Naive thymus-derived CD8-positive, alpha-beta T cell (primary cell): ENCODE measurements around the gene CTRL. TPM values are rescaled to one million over a fixed set of nuclear protein-coding genes. Genes with fewer than 3 reads are reported as not detected.

Experiments used
- ATAC-seq, 2 donors: fragments of 150-1000 bp; cut with Tn5 transposase in 1 of 2; sonication (Bioruptor Pico), chemical (Tn5 transposase) in 1 of 2; 1 replicate in 1 of 2; 2 replicates in 1 of 2; pipeline ENCODE4 v1.10.0; 2021; ENCODE audit warnings: mild to moderate bottlenecking in 2 of 2, moderate library complexity in 2 of 2
- POLR2A ChIA-PET: fragments of 350-600 bp; sonication (Branson Sonifier 250); formaldehyde crosslinking; loops from one replicate; lab custom pipeline; 2021; ENCODE audit warnings: antibody characterized with exemption; lab: Charles Lee
- DNase-seq, 10 donors: peaks; one replicate each; pipeline versions ENCODE4 v3.0.0 to v3.0.0-alpha.2; 2020 to 2022
- H3K27ac Mint-ChIP-seq, 10 donors: one replicate each; pipeline ENCODE4 v1.8.0; 2020 to 2022; ENCODE audit warnings: mild to moderate bottlenecking in 10 of 10, mixed read lengths in 10 of 10, moderate library complexity in 4 of 10, inconsistent platforms in 1 of 10
- H3K27me3 Mint-ChIP-seq, 5 donors: one replicate each; pipeline ENCODE4 v1.8.0; 2021 to 2022; ENCODE audit warnings: mixed read lengths in 5 of 5
- H3K36me3 Mint-ChIP-seq, 3 donors: one replicate each; pipeline ENCODE4 v1.8.0; 2020 to 2022; ENCODE audit warnings: mixed read lengths in 3 of 3, mild to moderate bottlenecking in 2 of 3, inconsistent platforms in 1 of 3
- H3K4me1 Mint-ChIP-seq, 4 donors: one replicate each; pipeline ENCODE4 v1.8.0; 2021 to 2022; ENCODE audit warnings: mixed read lengths in 4 of 4
- H3K4me3 Mint-ChIP-seq, 10 donors: one replicate each; pipeline ENCODE4 v1.8.0; 2020 to 2022; ENCODE audit warnings: mild to moderate bottlenecking in 10 of 10, mixed read lengths in 10 of 10, moderate library complexity in 6 of 10, inconsistent platforms in 1 of 10
- H3K9me3 Mint-ChIP-seq, 9 donors: one replicate each; pipeline ENCODE4 v1.8.0; 2020 to 2022; ENCODE audit warnings: mixed read lengths in 9 of 9, mild to moderate bottlenecking in 3 of 9, inconsistent platforms in 1 of 9, moderate library complexity in 1 of 9
- polyA plus RNA-seq, 3 donors: library from polyadenylated mRNA; unstranded; fragments of 300-500 nt; fragmentation: Illumina TruSeq; gene quantifications; one replicate each; pipeline ENCODE4 v1.2.3, GENCODE V29; 2021
- total RNA-seq, 8 experiments: library from RNA in 2 of 8; stranded (reverse) in 2 of 8; gene quantifications; one replicate each; pipeline ENCODE4 v1.2.3 and lab custom pipeline; 2021 to 2026

CTRL gene
- total and polyA plus RNA-seq, 5 experiments from 2014 or later: 2.2 to 12.6 (median 2.8) TPM

DNA sequence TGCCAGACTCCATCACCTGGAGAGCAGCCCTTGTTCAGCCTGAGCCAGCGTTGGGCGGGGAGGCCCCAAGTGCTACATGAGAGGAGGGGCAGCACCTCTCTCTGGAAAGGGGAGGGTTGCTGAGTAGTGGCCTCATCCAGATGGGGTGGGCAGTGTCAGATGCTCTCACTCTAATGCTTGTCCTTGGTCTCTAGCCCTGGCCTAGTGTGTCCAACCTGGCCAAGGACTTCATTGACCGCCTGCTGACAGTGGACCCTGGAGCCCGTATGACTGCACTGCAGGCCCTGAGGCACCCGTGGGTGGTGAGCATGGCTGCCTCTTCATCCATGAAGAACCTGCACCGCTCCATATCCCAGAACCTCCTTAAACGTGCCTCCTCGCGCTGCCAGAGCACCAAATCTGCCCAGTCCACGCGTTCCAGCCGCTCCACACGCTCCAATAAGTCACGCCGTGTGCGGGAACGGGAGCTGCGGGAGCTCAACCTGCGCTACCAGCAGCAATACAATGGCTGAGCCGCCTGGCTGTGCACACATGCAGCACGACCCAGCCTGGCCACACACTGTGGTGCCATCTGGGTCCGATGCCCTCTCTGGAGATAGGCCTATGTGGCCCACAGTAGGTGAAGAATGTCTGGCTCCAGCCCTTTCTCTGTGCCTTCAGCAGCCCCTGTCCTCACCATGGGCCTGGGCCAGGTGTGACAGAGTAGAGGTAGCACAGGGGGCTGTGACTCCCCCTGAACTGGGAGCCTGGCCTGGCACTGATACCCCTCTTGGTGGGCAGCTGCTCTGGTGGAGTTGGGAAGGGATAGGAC, 4.3 kb downstream of the CTRL start:
- Mint-ChIP-seq H3K36me3 (peaks cover 0 to 9% (median 0%) of the 10 kb centered on the region in 3 donors), H3K4me1 (peaks cover 8 to 13% (median 10%) of the 10 kb centered on the region in 4 donors), H3K27me3 (no peaks in the 10 kb centered on the region), H3K27ac (peak overlapping the region in 1 of 10 donors; percentile 77), H3K4me3 (no peak overlapping the region), H3K9me3 (no peaks in the 10 kb centered on the region)
- no peak for DNase-seq
- POLR2A ChIA-PET: interaction anchor here (0.6 to 1.5 kb wide), 3 partner anchors 9 to 84 kb away, joined by 4 to 5 read pairs (median 4); partner anchors contain the start of genes LCAT and PSMB10
- ATAC-seq: no peak

GRCh38 chr16:67926181-67926750, 5.4 kb downstream of the CTRL start:
- DNase-seq (no peak), ATAC-seq (no peak)
- H3K9me3 Mint-ChIP-seq: no peaks in the 10 kb centered on the region
- no peak overlapping the region for H3K4me3 Mint-ChIP-seq
- H3K36me3 Mint-ChIP-seq: peaks cover 0 to 9% (median 0%) of the 10 kb centered on the region in 3 donors
- no peaks in the 10 kb centered on the region for H3K27me3 Mint-ChIP-seq
- H3K4me1 Mint-ChIP-seq: peaks cover 10 to 18% (median 15%) of the 10 kb centered on the region in 4 donors
- POLR2A ChIA-PET: interaction anchor here (0.9 to 1.0 kb wide), 2 partner anchors 9 to 66 kb away, joined by 3 to 6 read pairs; no protein-coding TSS in a partner anchor
- peak overlapping the region in 4 of 10 donors; percentile 33 to 69 (median 49) for H3K27ac Mint-ChIP-seq

GRCh38 chr16:67924140-67924906, 7.3 kb downstream of the CTRL start:
- DNase-seq (no peak), ATAC-seq (no peak)
- H3K9me3 Mint-ChIP-seq: no peaks in the 10 kb centered on the region
- H3K36me3 Mint-ChIP-seq: peaks cover 0 to 5% (median 0%) of the 10 kb centered on the region in 3 donors
- POLR2A ChIA-PET: interaction anchor here (0.5 to 1.4 kb wide), 3 partner anchors 11 to 29 kb away, joined by 3 to 8 read pairs (median 4); no protein-coding TSS in a partner anchor
- no peak overlapping the region for H3K4me3 Mint-ChIP-seq
- peak overlapping the region in 4 of 10 donors; percentile 4 to 49 (median 18) for H3K27ac Mint-ChIP-seq
- peaks cover 14 to 18% (median 16%) of the 10 kb centered on the region in 4 donors for H3K4me1 Mint-ChIP-seq
- H3K27me3 Mint-ChIP-seq: no peaks in the 10 kb centered on the region

DNA sequence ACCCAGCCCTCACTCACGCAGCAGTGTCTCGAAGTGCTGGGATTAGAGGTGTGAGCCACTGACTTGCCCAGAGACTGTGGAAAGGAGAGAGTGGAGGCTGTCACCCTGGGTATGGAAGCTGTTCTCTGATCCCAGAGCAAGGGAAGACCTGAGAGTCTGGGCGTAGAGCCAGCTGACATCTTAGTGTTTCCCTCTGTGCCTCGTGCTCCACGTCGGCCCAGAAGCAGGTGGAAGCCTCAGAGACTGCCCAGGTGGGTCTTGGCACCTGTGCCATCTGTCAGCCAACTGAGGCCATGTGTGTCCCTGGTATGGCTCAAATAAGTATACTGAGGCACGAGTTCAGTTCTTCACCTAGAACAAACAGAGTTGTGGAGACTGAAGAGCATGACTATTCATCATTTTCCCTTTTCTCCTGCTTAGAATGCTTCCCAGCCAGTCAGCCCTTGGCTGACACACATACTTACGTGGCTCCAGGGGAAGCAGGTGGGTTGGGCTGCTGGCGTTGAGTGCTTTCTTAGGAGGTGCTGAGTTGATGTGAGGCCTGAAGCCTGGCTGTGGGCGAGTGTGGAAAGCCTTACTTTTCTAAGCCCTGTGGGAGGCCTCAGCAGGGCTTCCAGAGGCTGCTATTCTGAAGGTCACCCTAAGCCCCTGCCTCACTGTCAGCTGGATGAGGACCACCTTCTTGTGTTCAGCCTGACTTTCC, 8.1 kb downstream of the CTRL start:
- no peaks in the 10 kb centered on the region for H3K9me3 Mint-ChIP-seq
- POLR2A ChIA-PET: interaction anchor here (0.6 to 1.4 kb wide), 2 partner anchors 12 to 364 kb away, joined by 3 to 8 read pairs; no protein-coding TSS in a partner anchor
- no peaks in the 10 kb centered on the region for H3K27me3 Mint-ChIP-seq
- peak overlapping the region in 3 of 10 donors; percentile 17 to 31 (median 27) for H3K27ac Mint-ChIP-seq
- H3K4me1 Mint-ChIP-seq: peaks cover 14 to 23% (median 16%) of the 10 kb centered on the region in 4 donors
- no peak for DNase-seq
- ATAC-seq: no peak
- peaks cover 0 to 5% (median 0%) of the 10 kb centered on the region in 3 donors for H3K36me3 Mint-ChIP-seq
- H3K4me3 Mint-ChIP-seq: no peak overlapping the region

- H3K36me3 Mint-ChIP-seq: peaks cover 0 to 3% (median 0%) of the 10 kb centered on the region in 3 donors
- no peak overlapping the region for H3K4me3 Mint-ChIP-seq
- POLR2A ChIA-PET: interaction anchor here (0.6 to 1.2 kb wide), 3 partner anchors 8 to 364 kb away, joined by 3 to 4 read pairs (median 3); no protein-coding TSS in a partner anchor
- no peak for DNase-seq
- H3K4me1 Mint-ChIP-seq: peaks cover 9 to 26% (median 18%) of the 10 kb centered on the region in 4 donors
- no peaks in the 10 kb centered on the region for H3K27me3 Mint-ChIP-seq
- no peaks in the 10 kb centered on the region for H3K9me3 Mint-ChIP-seq
- no peak for ATAC-seq
- peak overlapping the region in 1 of 10 donors; percentile 31 for H3K27ac Mint-ChIP-seq
These were observed 8.9 kb downstream of the CTRL start for GRCh38 chr16:67922740-67923139.

DNA sequence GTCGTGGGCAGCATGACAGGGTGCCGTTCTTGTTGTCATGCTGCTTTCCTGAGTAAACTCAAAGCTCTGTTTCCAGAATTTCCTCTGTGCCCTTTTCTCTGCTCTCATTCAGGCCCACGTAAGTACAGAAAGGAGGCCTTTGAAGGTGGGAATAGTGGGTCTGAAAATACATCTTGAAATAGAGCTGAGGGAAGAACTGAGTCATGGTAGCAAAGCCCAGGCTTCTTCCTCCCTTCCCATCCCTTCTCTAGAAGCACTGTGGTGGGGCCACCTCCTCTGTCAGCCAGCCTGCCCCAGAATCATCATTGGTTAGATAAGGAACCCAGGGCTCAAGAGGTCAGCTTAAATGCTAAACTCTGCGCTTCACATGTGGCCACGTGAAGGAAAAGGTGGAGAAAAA, 9.4 kb downstream of the CTRL start:
- H3K4me3 Mint-ChIP-seq: no peak overlapping the region
- no peaks in the 10 kb centered on the region for H3K27me3 Mint-ChIP-seq
- DNase-seq (no peak), ATAC-seq (no peak)
- peak overlapping the region in 5 of 10 donors; percentile 22 to 44 (median 37) for H3K27ac Mint-ChIP-seq
- POLR2A ChIA-PET: interaction anchor here (1.0 to 1.2 kb wide), 2 partner anchors 8 to 13 kb away, joined by 3 to 4 read pairs; no protein-coding TSS in a partner anchor
- no peaks in the 10 kb centered on the region for H3K9me3 Mint-ChIP-seq
- peaks cover 14 to 32% (median 23%) of the 10 kb centered on the region in 4 donors for H3K4me1 Mint-ChIP-seq
- H3K36me3 Mint-ChIP-seq: peaks cover 0 to 7% (median 0%) of the 10 kb centered on the region in 3 donors

- peak overlapping the region in 2 of 10 donors; percentile 29 to 51 for H3K27ac Mint-ChIP-seq
- H3K4me3 Mint-ChIP-seq: no peak overlapping the region
- no peaks in the 10 kb centered on the region for H3K9me3 Mint-ChIP-seq
- POLR2A ChIA-PET: interaction anchor here (1.6 kb wide), 1 partner anchor 16 kb away, joined by 4 read pairs; no protein-coding TSS in a partner anchor
- ATAC-seq (no peak), DNase-seq (peak in 1 of 10 donors; percentile 31)
- H3K36me3 Mint-ChIP-seq: peaks cover 0 to 21% (median 0%) of the 10 kb centered on the region in 3 donors
- H3K4me1 Mint-ChIP-seq: peaks cover 27 to 47% (median 30%) of the 10 kb centered on the region in 4 donors
- H3K27me3 Mint-ChIP-seq: no peaks in the 10 kb centered on the region
These were observed 11.9 kb downstream of the CTRL start for GRCh38 chr16:67919622-67920221.

- Mint-ChIP-seq H3K27ac (peak overlapping the region in 5 of 10 donors; percentile 38 to 82 (median 63)), H3K4me1 (peaks cover 30 to 53% (median 32%) of the 10 kb centered on the region in 4 donors), H3K4me3 (no peak overlapping the region), H3K36me3 (peaks cover 0 to 28% (median 0%) of the 10 kb centered on the region in 3 donors), H3K27me3 (no peaks in the 10 kb centered on the region), H3K9me3 (no peaks in the 10 kb centered on the region)
- POLR2A ChIA-PET: interaction anchor here (0.5 kb wide), 1 partner anchor 627 kb away, joined by 3 read pairs; no protein-coding TSS in a partner anchor
- ATAC-seq (no peak), DNase-seq (no peak)
These were observed 13.8 kb downstream of the CTRL start for GRCh38 chr16:67917852-67918236.

DNA sequence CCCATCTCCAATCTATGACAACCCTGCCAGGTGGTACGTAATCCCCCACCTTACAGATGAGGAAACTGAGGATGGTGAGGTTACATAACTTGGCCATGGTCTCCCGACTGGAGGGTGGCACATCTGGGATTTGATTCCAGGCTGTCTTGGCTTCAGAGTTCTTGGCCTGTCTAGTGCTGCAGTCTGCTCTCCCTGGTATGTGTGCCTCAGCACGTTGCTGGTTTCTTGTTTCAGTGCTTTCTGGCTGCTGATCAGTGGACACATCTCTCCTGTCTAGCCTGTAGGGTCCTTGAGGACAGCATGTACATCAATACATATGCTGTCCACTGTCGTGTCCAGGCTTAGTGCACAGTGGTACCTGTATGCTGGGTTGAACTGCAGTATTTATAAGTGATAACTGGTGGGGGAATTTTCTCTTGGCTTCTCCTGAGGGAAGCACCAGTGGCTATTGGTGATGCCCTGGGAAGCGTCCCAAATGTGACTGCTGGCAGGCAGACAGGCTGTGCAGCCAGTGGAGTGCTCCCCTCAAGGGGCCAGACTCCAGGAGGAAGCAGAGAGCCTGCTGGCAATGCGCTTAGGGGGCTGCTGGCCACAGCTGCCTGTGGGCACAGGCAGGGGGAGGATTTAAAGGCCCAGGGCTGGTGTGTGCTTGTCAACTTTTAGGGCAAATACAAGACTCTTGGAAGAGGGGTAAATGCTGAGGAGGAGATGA, 14.4 kb downstream of the CTRL start:
- POLR2A ChIA-PET: interaction anchor here (0.5 to 1.6 kb wide), 2 partner anchors 19 to 628 kb away, joined by 3 read pairs; partner anchors contain the start of gene PSMB10
- no peak for DNase-seq
- Mint-ChIP-seq H3K27me3 (no peaks in the 10 kb centered on the region), H3K4me1 (peaks cover 28 to 51% (median 30%) of the 10 kb centered on the region in 4 donors), H3K27ac (peak overlapping the region in 8 of 10 donors; percentile 20 to 82 (median 44)), H3K4me3 (no peak overlapping the region), H3K36me3 (peaks cover 0 to 28% (median 0%) of the 10 kb centered on the region in 3 donors), H3K9me3 (no peaks in the 10 kb centered on the region)
- no peak for ATAC-seq

DNA sequence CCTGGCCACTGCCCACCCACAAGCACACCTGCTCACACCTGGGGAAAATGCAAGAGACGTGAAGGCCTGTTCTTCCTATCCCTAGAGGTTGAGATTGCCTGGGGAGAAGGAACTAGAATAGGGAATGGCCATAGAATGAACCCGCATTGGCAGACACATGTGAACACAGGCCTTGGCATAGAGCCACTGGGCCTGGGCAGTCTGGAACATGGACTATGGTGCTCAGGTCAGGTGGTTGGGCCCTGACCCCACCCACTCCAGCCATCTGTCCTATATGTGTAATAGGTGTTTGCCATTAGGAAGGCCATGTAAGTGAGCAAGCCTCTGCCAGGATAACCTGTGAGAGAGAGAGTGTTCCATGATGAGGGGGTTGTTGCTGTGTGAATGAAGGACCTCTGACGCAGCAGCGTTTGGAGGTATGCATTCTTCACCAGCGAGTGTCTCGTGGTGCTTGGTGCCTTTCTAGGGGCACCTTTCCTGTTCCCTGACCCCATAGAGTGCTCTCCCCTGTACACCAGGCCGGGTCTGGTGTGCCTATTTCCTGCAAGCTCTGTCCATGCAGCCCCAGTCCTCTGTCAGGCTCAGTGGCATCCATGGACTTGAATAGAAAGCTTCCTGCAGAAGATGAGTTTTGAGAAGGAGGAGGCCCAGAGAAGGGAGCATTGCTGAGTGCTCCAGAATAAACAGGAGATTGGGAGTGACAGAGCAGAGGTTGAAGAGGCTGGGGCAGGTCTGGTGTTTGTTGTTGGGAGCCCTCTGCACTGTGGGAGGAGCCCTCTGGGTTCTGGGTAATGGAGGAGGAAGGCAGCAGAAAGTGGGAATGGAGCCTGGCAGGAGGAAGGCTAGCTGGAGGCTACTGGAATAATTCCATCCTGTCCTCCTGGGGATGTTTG, 15.6 kb downstream of the CTRL start:
- no peak for ATAC-seq
- Mint-ChIP-seq H3K36me3 (peaks cover 0 to 28% (median 0%) of the 10 kb centered on the region in 3 donors), H3K4me1 (peaks cover 22 to 49% (median 26%) of the 10 kb centered on the region in 4 donors), H3K9me3 (no peaks in the 10 kb centered on the region), H3K4me3 (no peak overlapping the region), H3K27me3 (no peaks in the 10 kb centered on the region), H3K27ac (peak overlapping the region in 4 of 10 donors; percentile 35 to 71 (median 58))
- POLR2A ChIA-PET: interaction anchor here (1.6 kb wide), 1 partner anchor 20 kb away, joined by 3 read pairs; the partner anchor contains the start of gene PSMB10
- DNase-seq: no peak
